HG03060 (cell line): ENCODE data around the gene TLCD3A.
"Not testable (repeated sequence)": the region's sequence is repeated elsewhere in the genome, so short reads cannot be mapped to it uniquely, and the experiment has no call there.

Source experiments
- ATAC-seq: cut with Tn5 transposase; IDR thresholded peaks from one replicate; pipeline ENCODE4 v1.9.1; 2021; ENCODE audit warnings: low read depth, moderate number of reproducible peaks; ENCODE audit not compliant: unreplicated experiment

Gene TLCD3A

GRCh38 chr17:784143-784542, 51.7 kb downstream of the TLCD3A start:
- no peak for ATAC-seq

GRCh38 chr17:785901-786300, 53.5 kb downstream of the TLCD3A start:
- ATAC-seq, result not testable (repeated sequence)

- ATAC-seq, result no peak
Observed at GRCh38 chr17:787641-788221, 55.3 kb downstream of the TLCD3A start.

GRCh38 chr17:788551-788950, 56.2 kb downstream of the TLCD3A start:
- no peak for ATAC-seq

- ATAC-seq, result no peak
Observed at GRCh38 chr17:789160-789840, 56.9 kb downstream of the TLCD3A start.

GRCh38 chr17:789931-790873, 57.8 kb downstream of the TLCD3A start:
- ATAC-seq, result not testable (repeated sequence)

- not testable (repeated sequence) for ATAC-seq
Observed at GRCh38 chr17:790874-791247, 58.5 kb downstream of the TLCD3A start.

GRCh38 chr17:791829-792228, 59.4 kb downstream of the TLCD3A start:
- no peak for ATAC-seq

GRCh38 chr17:792277-792676, 59.9 kb downstream of the TLCD3A start:
- no peak for ATAC-seq
